Fibroblast of villous mesenchyme (primary cell): Measurements from ENCODE around the gene PDGFB. TPM values are rescaled to one million over a fixed set of nuclear protein-coding genes. Genes with fewer than 3 reads are reported as not detected.

Experiments
- DNase-seq: peaks from one replicate; pipeline ENCODE4 v3.0.0-alpha.2; 2010; ENCODE audit warnings: low read depth
- H3K4me3 ChIP-seq: 2 replicates; pipeline ENCODE4 v1.5.1; 2011; ENCODE audit warnings: low read depth, mild to moderate bottlenecking, low read length
- CTCF ChIP-seq: IDR thresholded peaks from 2 replicates; pipeline ENCODE4 v1.5.1; 2012; ENCODE audit warnings: low read depth, mild to moderate bottlenecking, low read length; ENCODE audit not compliant: insufficient read depth
- total RNA-seq: library from RNA; depleted of rRNA; stranded (reverse); fragments of >200 nt; gene quantifications from 2 replicates; pipeline ENCODE4 v1.2.3, GENCODE V29; 2012

The PDGFB gene
- total RNA-seq, 1 donor, result 11.7 TPM

DNA sequence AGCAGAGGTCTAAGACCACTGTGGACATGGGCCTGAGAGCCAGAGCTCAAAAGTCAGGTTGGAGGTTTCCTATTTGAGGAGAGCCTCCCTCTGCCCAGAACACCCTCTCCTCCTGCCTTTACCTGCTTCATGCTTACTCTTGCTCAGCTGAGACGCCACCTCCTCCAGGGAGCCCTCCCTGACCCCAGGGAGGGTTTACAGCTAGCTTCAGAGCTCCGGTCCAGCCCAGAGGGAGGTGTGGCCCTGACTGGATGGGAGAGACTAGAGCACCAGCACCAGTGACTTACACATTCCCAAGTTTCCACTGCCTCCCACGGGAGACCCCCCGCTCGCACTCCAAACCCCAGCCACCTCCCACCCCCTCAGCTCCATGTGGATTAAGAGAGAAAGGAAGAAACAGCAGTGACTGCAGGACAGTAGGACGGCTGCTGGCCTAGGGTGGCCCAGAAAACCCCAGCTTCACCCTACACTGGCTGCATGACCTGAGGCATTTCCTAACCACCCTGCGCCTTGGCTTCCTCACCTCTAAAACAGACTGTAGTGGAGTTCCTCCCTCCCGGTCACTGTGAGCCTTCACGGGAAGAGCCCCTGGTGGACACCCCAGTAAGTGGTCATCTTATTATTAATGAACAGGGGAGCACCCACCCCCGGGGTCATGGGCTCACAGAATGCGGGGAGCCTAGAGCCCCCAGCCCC, 24.5 kb upstream of the PDGFB start:
- TF ChIP-seq CTCF, result no peak
- no peak for DNase-seq
- no peak overlapping the region for H3K4me3 ChIP-seq

GRCh38 chr22:39268645-39269044, 23.9 kb upstream of the PDGFB start:
- no peak for DNase-seq
- H3K4me3 ChIP-seq, result no peak overlapping the region
- no peak for TF ChIP-seq CTCF

- TF ChIP-seq CTCF, result no peak
- no peak for DNase-seq
- H3K4me3 ChIP-seq, result no peak overlapping the region
Measured at GRCh38 chr22:39267974-39268373, 23.2 kb upstream of the PDGFB start.

GRCh38 chr22:39266398-39267030, 21.7 kb upstream of the PDGFB start:
- TF ChIP-seq CTCF, result no peak

GRCh38 chr22:39265143-39265886, 20.5 kb upstream of the PDGFB start:
- H3K4me3 ChIP-seq, result no peak overlapping the region
- no peak for TF ChIP-seq CTCF
- no peak for DNase-seq

More at GRCh38 chr22:39266398-39267030, 21.7 kb upstream of the PDGFB start:
- DNase-seq, result peak; percentile 83
- H3K4me3 ChIP-seq, result no peak overlapping the region

DNA sequence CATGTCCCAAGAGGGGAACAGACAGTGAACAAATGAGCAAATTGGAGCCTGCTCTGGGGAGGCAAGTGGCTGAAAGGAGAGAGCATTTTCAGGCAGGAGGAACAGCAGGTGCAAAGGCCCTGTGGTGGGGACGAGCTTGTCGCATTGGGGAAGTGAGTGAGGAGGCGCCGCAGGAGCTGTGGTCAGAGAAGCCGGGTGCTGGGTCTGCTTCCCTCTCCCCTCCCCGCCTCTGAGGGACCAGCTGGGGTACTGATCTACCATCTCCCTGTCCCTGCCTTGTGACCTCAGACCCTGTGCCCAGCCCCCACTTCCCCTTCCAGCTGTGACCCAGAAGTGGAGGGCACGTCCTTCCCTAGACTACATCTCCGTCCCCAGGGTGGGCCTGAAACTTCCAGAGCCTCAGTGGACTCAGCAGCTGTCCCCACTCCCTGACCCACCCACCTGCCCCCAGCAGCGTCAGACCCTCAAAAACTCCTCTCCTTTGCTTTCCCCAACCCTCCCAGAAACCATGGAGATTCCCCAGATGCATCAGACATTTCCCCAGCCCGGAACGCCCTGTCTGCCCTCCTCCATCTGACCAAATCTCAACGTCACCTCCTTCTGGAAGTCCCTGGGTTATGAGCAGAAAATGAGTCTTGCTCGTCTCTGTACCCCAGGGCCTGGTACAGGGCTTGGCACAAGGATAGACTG, 19.7 kb upstream of the PDGFB start:
- DNase-seq, result no peak
- no peak for TF ChIP-seq CTCF
- H3K4me3 ChIP-seq, result no peak overlapping the region
